Duodenal mucosa (tissue), 2 donors: ENCODE measurements around the gene PCARE.
"Not testable (repeated sequence)": the region's sequence is repeated elsewhere in the genome, so short reads cannot be mapped to it uniquely, and the experiment has no call there.

Experiments used
- H3K27ac ChIP-seq: one replicate; pipeline ENCODE4 v1.7.0; 2013; ENCODE audit warnings: low read depth, low read length
- H3K27me3 ChIP-seq, 2 donors: one replicate each; pipeline ENCODE4 v1.7.0; 2013; ENCODE audit warnings: low read length in 2 of 2, control low read depth in 1 of 2; ENCODE audit not compliant: insufficient read depth in 2 of 2, control insufficient read depth in 1 of 2
- H3K36me3 ChIP-seq, 2 donors: one replicate each; pipeline ENCODE4 v1.7.0; 2013; ENCODE audit warnings: low read length in 2 of 2, control low read depth in 1 of 2; ENCODE audit not compliant: insufficient read depth in 2 of 2, control insufficient read depth in 1 of 2
- H3K4me1 ChIP-seq, 2 donors: one replicate each; pipeline ENCODE4 v1.7.0; 2013; ENCODE audit warnings: low read length in 2 of 2, control low read depth in 1 of 2; ENCODE audit not compliant: insufficient read depth in 2 of 2, control insufficient read depth in 1 of 2
- H3K4me3 ChIP-seq, 2 donors: one replicate each; pipeline ENCODE4 v1.7.0; 2013; ENCODE audit warnings: low read length in 2 of 2, low read depth in 1 of 2
- H3K9ac ChIP-seq, 2 donors: one replicate each; pipeline ENCODE4 v1.7.0; 2013; ENCODE audit warnings: low read length in 2 of 2, low read depth in 1 of 2
- H3K9me3 ChIP-seq, 2 donors: one replicate each; pipeline ENCODE4 v1.7.0; 2013; ENCODE audit warnings: low read length in 2 of 2, control low read depth in 1 of 2; ENCODE audit not compliant: control insufficient read depth in 1 of 2

The PCARE gene

DNA sequence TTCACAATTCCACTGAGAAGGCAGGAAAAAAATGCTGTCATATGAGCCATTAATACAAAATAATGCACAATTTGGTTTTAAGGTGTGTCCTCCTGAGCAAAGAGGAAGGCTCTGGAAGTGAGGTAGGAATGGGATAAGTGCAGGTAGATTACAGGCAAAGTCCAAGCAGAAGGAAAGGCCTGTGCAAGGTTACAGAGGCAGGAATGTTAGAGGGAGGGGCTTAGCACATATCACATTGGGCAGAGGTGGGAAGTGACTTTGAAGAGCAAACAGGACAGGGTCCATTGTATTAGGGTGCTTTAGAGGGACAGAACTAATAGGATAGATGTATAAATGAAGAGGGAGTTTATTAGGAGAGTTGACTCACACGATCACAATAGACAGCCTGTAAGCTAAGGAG lies 26.2 kb upstream of the PCARE start:
- no peak overlapping the region for H3K27ac ChIP-seq
- H3K36me3 ChIP-seq: no peaks in the 10 kb centered on the region
- no peak overlapping the region for H3K4me3 ChIP-seq
- H3K9ac ChIP-seq: no peak overlapping the region
- H3K4me1 ChIP-seq: no peaks in the 10 kb centered on the region
- H3K27me3 ChIP-seq: no peaks in the 10 kb centered on the region
- no peaks in the 10 kb centered on the region for H3K9me3 ChIP-seq

DNA sequence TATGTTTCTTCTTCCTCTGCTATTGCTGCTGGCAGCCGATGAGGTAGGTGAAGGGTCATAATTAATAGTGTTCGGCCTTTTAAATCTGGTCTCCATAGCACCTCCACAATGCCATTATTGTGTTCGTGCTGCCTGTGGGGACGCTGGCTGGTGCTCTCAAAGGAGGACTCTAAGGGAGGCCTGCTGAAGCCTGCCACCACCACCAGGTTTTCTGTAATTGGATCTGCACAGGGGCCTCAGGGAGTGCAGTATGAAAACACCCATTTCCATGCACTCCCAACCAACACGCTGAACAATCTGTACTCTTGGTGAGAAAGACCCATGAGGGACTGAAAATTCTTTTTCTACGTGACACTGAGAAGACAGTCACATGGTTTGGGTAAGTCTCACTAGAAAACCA lies 23.2 kb upstream of the PCARE start:
- no peaks in the 10 kb centered on the region for H3K9me3 ChIP-seq
- H3K4me3 ChIP-seq: no peak overlapping the region
- no peaks in the 10 kb centered on the region for H3K4me1 ChIP-seq
- no peaks in the 10 kb centered on the region for H3K36me3 ChIP-seq
- H3K27me3 ChIP-seq: no peaks in the 10 kb centered on the region
- H3K27ac ChIP-seq: no peak overlapping the region
- no peak overlapping the region for H3K9ac ChIP-seq

DNA sequence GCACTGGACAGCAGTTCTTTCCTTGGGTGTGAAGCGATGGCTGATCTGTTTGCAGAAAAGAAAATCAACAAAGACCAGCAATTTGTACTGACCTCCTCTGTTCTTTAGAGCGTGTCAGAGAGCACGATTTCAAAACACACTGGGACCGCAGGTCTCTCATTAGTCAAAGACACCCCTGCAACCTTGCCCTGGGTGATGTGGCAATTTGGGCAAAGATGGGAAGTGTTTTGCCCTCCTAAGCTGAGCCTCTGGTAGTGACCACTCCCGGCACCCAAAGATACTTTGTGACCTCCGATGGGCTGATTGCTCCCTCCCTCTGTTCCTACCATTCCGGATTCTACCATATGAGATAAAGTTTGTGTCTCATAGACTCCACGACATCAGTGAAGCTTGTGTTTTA lies 22.6 kb upstream of the PCARE start:
- no peaks in the 10 kb centered on the region for H3K36me3 ChIP-seq
- no peaks in the 10 kb centered on the region for H3K4me1 ChIP-seq
- H3K27ac ChIP-seq: no peak overlapping the region
- H3K27me3 ChIP-seq: no peaks in the 10 kb centered on the region
- no peak overlapping the region for H3K4me3 ChIP-seq
- H3K9ac ChIP-seq: no peak overlapping the region
- no peaks in the 10 kb centered on the region for H3K9me3 ChIP-seq

GRCh38 chr2:29090311-29090710 lies 16.0 kb upstream of the PCARE start:
- not testable (repeated sequence) for H3K27ac ChIP-seq, H3K9ac ChIP-seq, H3K4me1 ChIP-seq, H3K9me3 ChIP-seq, H3K4me3 ChIP-seq, H3K27me3 ChIP-seq, H3K36me3 ChIP-seq

GRCh38 chr2:29084554-29084953 lies 10.2 kb upstream of the PCARE start:
- Histone ChIP-seq H3K27me3 (no peaks in the 10 kb centered on the region), H3K9ac (no peak overlapping the region), H3K4me1 (no peaks in the 10 kb centered on the region), H3K36me3 (no peaks in the 10 kb centered on the region), H3K27ac (no peak overlapping the region), H3K9me3 (peaks cover 0 to 4% of the 10 kb centered on the region in 2 donors), H3K4me3 (no peak overlapping the region)

- H3K9ac ChIP-seq: no peak overlapping the region
- peaks cover 0 to 4% of the 10 kb centered on the region in 2 donors for H3K9me3 ChIP-seq
- H3K36me3 ChIP-seq: no peaks in the 10 kb centered on the region
- H3K27ac ChIP-seq: no peak overlapping the region
- H3K4me3 ChIP-seq: no peak overlapping the region
- no peaks in the 10 kb centered on the region for H3K27me3 ChIP-seq
- H3K4me1 ChIP-seq: no peaks in the 10 kb centered on the region
Observed at GRCh38 chr2:29082804-29083495, 8.6 kb upstream of the PCARE start.

DNA sequence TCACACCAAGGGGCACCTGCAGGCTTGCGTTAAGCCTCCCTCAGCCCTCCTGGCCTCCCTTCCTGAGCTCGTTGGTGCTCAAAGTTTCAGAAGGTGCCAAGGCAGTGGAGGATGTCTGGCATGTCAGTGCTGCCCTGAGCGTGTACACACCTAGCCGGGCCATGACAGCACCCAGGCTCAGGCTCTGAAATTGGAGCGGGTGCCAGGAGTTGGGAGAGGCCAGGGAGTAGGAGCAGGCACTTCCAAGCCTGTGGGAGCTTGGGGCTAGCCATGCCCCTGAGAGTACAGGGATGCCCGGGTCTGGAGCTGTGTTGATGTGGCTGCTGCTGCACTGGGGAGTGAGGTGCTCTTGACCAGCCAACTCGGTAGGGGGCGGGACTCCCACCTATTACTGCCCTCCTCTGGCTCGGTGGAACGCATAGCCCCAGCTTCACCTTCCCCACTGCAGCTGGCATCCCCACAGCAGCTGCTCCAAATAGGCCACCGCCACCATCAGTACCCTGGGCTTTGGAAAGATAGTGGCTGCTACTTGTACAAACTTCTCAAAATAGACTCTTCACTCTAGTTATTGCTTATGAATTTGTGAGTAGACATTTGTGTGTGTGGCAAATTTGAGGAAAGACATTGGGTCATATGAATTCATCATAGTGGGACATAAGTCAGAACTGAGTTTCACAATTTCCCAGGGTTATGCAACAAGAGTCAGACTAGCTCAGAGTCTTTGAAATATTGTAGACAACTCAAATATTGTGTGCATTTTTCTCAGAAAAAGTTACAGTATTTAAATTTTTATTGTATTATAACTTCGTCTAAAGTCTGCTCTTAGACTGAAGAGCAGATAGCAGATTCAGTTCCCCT lies 6.8 kb upstream of the PCARE start:
- Histone ChIP-seq H3K4me1 (no peaks in the 10 kb centered on the region), H3K9me3 (peaks cover 0 to 4% of the 10 kb centered on the region in 2 donors), H3K27me3 (no peaks in the 10 kb centered on the region), H3K27ac (no peak overlapping the region), H3K4me3 (no peak overlapping the region), H3K9ac (no peak overlapping the region), H3K36me3 (no peaks in the 10 kb centered on the region)

- no peak overlapping the region for H3K9ac ChIP-seq
- no peaks in the 10 kb centered on the region for H3K27me3 ChIP-seq
- H3K27ac ChIP-seq: no peak overlapping the region
- no peaks in the 10 kb centered on the region for H3K4me1 ChIP-seq
- no peak overlapping the region for H3K4me3 ChIP-seq
- H3K36me3 ChIP-seq: no peaks in the 10 kb centered on the region
- H3K9me3 ChIP-seq: peaks cover 0 to 4% of the 10 kb centered on the region in 2 donors
Observed at GRCh38 chr2:29079887-29080286, 5.6 kb upstream of the PCARE start.

DNA sequence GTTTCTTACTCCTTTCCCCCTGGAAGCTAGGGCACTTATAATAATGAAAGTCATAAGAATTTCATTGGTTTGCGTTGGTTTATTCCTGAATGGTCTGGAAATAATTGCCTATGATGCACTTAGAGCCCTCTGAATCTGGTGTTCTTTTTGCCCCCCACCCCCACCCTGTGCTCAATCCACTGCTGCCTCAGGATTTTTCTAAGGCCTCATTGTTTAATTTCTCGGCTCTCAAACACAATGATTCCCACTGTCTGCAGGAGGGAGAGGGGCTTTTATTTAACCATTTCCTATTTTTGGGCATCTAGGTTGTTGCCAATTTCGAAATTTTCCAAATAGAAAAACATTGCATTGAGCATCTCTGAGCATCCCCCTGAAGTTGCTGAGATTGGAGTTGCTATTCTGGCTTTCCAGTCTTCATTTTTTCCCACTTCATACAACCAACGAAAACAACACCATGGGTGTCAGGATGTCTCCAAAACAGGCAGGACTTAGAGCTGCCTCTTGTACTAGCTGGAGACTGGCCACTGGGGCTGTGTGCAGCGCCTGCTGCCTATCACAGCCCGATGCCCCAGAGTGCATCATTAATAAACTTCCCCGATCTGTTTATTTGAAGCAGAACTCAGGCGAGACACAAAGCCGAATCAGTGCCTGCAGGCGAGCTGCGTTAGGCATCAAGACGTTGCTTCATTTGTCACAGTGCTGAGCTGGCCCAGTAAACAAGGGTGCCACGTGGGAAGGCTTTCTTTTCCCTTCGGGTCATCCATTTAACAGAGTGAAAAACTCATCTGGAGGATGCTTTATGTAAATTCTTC lies 1.8 kb upstream of the PCARE start:
- H3K4me3 ChIP-seq: no peak overlapping the region
- no peaks in the 10 kb centered on the region for H3K36me3 ChIP-seq
- H3K9ac ChIP-seq: no peak overlapping the region
- peaks cover 0 to 4% of the 10 kb centered on the region in 2 donors for H3K9me3 ChIP-seq
- H3K27me3 ChIP-seq: peaks cover 0 to 3% of the 10 kb centered on the region in 2 donors
- no peak overlapping the region for H3K27ac ChIP-seq
- H3K4me1 ChIP-seq: no peaks in the 10 kb centered on the region

- H3K4me3 ChIP-seq: no peak overlapping the region
- no peak overlapping the region for H3K9ac ChIP-seq
- H3K4me1 ChIP-seq: no peaks in the 10 kb centered on the region
- peaks cover 0 to 3% of the 10 kb centered on the region in 2 donors for H3K27me3 ChIP-seq
- H3K36me3 ChIP-seq: no peaks in the 10 kb centered on the region
- H3K9me3 ChIP-seq: no peaks in the 10 kb centered on the region
- H3K27ac ChIP-seq: no peak overlapping the region
Observed at GRCh38 chr2:29073933-29074332, 390 bp downstream of the PCARE start.
